ENCODE measurements around the gene ANKRD10. TPM values are rescaled to one million over a fixed set of nuclear protein-coding genes. Genes with fewer than 3 reads are reported as not detected.
A peak's percentile ranks its signal among the peaks of the same experiment; 100 is the strongest.

ANKRD10 gene
- 100 to 1,000 TPM in 3 of 4 donors, 10 to 100 TPM in 1; 87.8 to 182 (median 145) TPM for total RNA-seq

DNA sequence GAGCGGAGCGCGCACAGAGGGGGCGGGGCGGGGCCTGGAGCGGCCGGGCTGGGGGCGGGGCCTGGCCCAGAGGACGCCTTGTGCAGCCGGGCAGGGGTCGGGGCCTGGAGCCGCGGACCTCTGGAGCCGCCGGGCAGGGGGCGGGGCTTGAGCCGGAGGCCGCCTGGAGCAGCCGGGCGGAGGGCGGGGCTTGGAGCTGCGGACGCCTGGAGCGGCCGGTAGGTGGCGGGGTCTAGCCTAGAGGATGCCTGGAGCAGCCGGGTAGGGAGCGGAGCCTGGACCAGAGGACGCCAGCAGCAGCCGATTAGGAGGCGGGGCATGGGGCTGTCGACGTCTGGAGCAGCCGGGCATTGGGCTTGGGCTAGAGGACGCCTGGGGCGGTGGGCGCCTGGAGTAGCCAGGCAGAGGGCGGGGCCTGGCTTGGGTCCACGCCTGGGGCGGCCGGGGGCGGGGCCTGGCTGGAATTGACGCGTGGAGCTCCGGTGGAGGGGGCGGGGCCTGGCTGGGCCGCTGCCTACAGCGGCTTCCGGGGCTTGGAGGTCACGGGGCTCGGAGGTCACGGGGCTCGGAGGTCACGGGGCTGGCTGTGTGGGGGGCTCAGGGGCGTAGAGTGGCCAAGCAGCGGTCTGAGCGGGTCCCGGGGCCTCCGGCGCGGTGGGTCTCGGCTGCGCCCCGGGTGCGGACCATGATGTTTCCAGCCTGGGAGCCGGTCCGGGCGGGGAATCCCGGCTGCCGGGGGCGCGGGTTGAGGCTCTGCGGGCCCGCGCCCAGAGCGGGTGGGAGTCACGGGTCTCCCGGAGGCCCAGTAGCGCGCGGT, at the start of gene ANKRD10:
ANKRD10 (minus strand) TSS at position 13 of the 817 bp plus-strand sequence. CDS start 135 bp downstream, outside the sequence.
- TF ChIP-seq, protein P1, sequence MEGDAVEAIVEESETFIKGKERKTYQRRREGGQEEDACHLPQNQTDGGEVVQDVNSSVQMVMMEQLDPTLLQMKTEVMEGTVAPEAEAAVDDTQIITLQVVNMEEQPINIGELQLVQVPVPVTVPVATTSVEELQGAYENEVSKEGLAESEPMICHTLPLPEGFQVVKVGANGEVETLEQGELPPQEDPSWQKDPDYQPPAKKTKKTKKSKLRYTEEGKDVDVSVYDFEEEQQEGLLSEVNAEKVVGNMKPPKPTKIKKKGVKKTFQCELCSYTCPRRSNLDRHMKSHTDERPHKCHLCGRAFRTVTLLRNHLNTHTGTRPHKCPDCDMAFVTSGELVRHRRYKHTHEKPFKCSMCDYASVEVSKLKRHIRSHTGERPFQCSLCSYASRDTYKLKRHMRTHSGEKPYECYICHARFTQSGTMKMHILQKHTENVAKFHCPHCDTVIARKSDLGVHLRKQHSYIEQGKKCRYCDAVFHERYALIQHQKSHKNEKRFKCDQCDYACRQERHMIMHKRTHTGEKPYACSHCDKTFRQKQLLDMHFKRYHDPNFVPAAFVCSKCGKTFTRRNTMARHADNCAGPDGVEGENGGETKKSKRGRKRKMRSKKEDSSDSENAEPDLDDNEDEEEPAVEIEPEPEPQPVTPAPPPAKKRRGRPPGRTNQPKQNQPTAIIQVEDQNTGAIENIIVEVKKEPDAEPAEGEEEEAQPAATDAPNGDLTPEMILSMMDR (IDR thresholded peaks at IDR 0.05), result peak in 1 of 3 donors; percentile 75
- ATAC-seq (ENCODE audit: low FRiP score) (peak; percentile 94), DNase-seq (ENCODE audit: low spot score) (peak; percentile 90)

DNA sequence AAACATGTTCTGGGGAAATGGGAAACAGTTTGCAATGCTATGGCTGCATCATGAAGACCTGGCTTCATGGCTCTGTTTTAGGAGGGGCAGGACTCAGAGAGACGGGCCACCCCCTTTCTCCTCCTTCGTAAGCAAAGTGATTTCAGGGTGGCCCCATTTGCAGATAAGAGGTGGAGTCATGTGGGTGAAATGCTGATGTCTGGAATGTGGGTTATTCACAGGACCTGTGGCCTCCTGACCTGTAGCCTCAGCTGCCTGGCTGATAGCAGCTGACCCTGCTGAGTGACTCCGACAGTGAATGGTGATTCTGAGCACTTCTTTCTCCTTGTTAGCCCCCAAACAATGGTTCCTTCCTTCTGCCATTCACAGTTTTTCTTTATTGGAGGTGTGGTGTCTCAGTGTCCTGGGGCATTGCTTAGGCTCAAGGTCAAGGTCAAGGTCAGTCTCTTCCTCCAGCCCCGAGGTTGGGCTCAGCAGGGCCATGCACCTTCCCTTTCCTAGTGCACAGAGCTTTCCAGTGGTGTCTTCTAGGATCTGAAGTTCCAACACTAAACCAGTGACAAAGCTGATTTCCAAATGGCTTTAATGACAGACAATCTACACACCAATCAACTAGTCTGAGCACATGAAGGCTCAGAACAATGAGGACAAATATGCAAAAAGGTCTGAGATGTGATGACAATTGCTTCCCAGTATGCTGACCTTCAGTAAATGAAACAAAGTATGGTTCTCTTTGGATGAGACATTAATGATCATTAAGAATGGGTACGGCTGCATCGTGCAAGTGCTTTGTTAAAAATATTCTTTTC, 49.6 kb upstream of the ANKRD10 start:
- ATAC-seq (ENCODE audit: low FRiP score) (no peak), DNase-seq (ENCODE audit: low spot score) (no peak)
- TF ChIP-seq, protein P1 (IDR thresholded peaks at IDR 0.05), result no peak

DNA sequence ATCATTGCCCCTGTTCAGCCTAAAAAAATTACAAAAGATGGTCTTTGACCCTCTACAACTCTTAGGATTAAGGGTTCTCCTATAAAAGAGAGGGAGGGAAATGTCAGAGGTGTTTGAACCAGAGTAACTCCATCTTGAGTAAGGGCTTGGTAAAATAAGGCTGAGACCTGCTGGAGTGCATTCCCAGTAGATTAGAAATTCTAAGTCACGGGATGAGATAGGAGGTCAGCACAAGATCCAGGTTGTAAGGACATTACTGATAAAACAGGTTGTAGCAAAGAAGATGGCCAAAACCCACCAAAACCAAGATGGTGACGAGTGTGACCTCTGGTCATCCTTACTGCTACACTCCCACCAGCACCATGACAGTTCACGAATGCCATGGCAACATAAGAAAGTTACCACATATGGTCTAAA, 48.7 kb upstream of the ANKRD10 start:
- ATAC-seq (ENCODE audit: low FRiP score) (no peak), DNase-seq (ENCODE audit: low spot score) (no peak)
- TF ChIP-seq, protein P1 (IDR thresholded peaks at IDR 0.05), result no peak

DNA sequence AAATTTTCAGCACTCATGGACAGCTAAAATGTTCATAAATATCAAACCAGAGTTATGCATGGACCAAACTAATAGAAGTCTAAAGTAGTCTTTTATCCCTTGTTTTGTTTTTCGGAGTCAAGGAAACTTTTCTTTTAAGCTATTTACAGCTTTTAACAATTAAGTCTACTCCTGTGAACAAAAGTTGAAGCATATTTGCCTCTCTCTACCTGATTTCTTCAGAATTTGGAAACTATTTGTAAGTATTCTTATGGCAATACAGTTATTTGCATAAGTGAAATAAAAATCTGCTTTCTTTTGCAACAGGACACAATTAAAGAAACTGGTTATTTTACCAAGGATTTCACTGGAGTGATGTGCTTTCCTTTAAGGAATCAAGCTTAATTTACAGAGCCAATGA, 47.1 kb upstream of the ANKRD10 start:
- DNase-seq (ENCODE audit: low spot score) (no peak), ATAC-seq (ENCODE audit: low FRiP score) (no peak)
- TF ChIP-seq, protein P1 (IDR thresholded peaks at IDR 0.05), result no peak

DNA sequence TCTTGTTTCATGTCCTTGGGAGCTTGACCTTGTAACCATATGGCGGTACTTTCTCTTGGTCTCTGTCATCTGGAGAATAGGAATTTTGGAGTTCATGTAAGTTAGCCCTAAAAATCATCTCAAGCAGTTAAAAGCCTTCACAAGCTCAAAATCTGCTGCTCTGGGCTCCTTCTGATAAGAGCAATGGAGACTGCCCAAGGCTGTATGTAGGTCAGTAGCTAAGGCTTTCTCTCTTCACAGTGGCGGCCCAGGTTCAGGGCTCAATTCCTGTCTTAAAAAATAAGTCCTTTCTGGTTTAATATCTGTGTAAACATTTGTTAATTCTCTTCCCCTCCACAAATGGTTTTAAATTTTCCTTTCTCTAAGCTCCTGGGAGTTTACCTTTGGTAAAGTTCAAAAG, 45.3 kb upstream of the ANKRD10 start:
- DNase-seq (ENCODE audit: low spot score) (no peak), ATAC-seq (ENCODE audit: low FRiP score) (no peak)
- TF ChIP-seq, protein P1 (IDR thresholded peaks at IDR 0.05), result no peak

DNA sequence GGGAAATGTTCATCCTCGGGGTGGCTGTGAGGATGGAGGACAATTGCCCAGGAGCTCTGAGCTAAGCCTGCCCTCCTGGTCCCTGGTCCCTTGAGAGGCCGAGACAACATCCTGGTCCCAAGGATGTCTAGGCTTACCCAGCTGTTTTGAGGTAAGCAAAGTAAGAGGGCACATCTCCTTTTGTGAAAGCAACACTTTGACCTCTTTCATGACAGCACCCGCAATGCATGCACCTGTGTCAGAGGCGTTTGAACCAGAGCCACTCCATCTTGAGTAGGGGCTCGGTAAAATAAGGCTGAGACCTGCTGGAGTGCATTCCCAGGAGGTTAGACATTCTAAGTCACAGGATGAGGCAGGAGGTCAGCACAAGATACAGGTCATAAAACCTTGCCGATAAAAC, 43.1 kb upstream of the ANKRD10 start:
- TF ChIP-seq, protein P1 (IDR thresholded peaks at IDR 0.05), result no peak
- no peak for DNase-seq (ENCODE audit: low spot score)
- ATAC-seq (ENCODE audit: low FRiP score), result no peak
